SK-N-SH (cell line): ENCODE measurements around the gene MLX. TPM values are rescaled to one million over a fixed set of nuclear protein-coding genes. Genes with fewer than 3 reads are reported as not detected.
A peak's percentile ranks its signal among the peaks of the same experiment; 100 is the strongest.
"Not testable (repeated sequence)": the region's sequence is repeated elsewhere in the genome, so short reads cannot be mapped to it uniquely, and the experiment has no call there.

ENCODE experiments used
- CTCF ChIA-PET: fragments of 300-600, 350-600 bp; formaldehyde crosslinking; extraction: SDS; loops from one replicate; lab custom pipeline; 2021; lab: Yijun Ruan, JAX
- POLR2A ChIA-PET: fragments of 350-600 bp; sonication (Branson Sonifier 250); formaldehyde crosslinking; extraction: SDS; loops from one replicate; lab custom pipeline; 2020; ENCODE audit warnings: antibody characterized with exemption, inconsistent platforms; lab: Yijun Ruan, JAX
- DNase-seq: peaks from one replicate; pipeline ENCODE4 v3.0.0; 2012
- H2AFZ ChIP-seq: fragments of 200-600 bp; sonication (generic); 2 replicates; pipeline ENCODE4 v1.8.1; 2016; ENCODE audit warnings: antibody characterized with exemption, mild to moderate bottlenecking, low read depth
- H3F3A ChIP-seq: fragments of 200-600 bp; sonication (generic); replicated peaks from 2 replicates; pipeline ENCODE3; 2016; ENCODE audit warnings: antibody characterized with exemption, mild to moderate bottlenecking; ENCODE audit not compliant: insufficient read depth
- H3K27ac ChIP-seq, 2 experiments: fragments of 200-500 bp in 1 of 2; fragments of 200-600 bp in 1 of 2; sonication (Bioruptor generic) in 1 of 2; sonication (generic), shearing (Covaris generic) in 1 of 2; 2 replicates each; pipeline versions ENCODE4 v1.5.1 to v1.6.1; 2014 to 2016; ENCODE audit warnings: low read depth in 2 of 2, inconsistent platforms in 1 of 2, low read length in 1 of 2, mild to moderate bottlenecking in 1 of 2, mixed read lengths in 1 of 2
- H3K27me3 ChIP-seq: fragments of 200-600 bp; sonication (generic), shearing (Covaris generic); 2 replicates; pipeline ENCODE4 v1.6.1; 2016; ENCODE audit warnings: mixed run types; ENCODE audit not compliant: insufficient read depth
- H3K36me3 ChIP-seq, 2 experiments: fragments of 200-500 bp in 1 of 2; fragments of 200-600 bp in 1 of 2; sonication (Bioruptor generic) in 1 of 2; sonication (generic) in 1 of 2; replicated peaks in 1 of 2; 2 replicates each; pipeline versions ENCODE3 to v1.5.1; 2014 to 2016; ENCODE audit warnings: low read length in 1 of 2, mild to moderate bottlenecking in 1 of 2; ENCODE audit not compliant: insufficient read depth in 2 of 2, control insufficient read depth in 1 of 2
- H3K4me1 ChIP-seq, 2 experiments: fragments of 200-500 bp in 1 of 2; fragments of 200-600 bp in 1 of 2; sonication (Bioruptor generic) in 1 of 2; sonication (generic), shearing (Covaris generic) in 1 of 2; 2 replicates each; pipeline versions ENCODE4 v1.5.1 to v1.6.1; 2014 to 2016; ENCODE audit warnings: low read depth in 1 of 2, low read length in 1 of 2, mixed run types in 1 of 2; ENCODE audit not compliant: insufficient read depth in 2 of 2, control insufficient read depth in 1 of 2
- H3K4me2 ChIP-seq: fragments of 200-600 bp; sonication (generic), shearing (Covaris generic); 2 replicates; pipeline ENCODE4 v1.6.1; 2017; ENCODE audit warnings: mixed run types
- H3K4me3 ChIP-seq, 2 experiments: fragments of 200-500 bp in 1 of 2; fragments of 200-600 bp in 1 of 2; sonication (Bioruptor generic) in 1 of 2; sonication (generic), shearing (Covaris generic) in 1 of 2; 2 replicates each; pipeline versions ENCODE4 v1.5.1 to v1.8.1; 2014 to 2016; ENCODE audit warnings: low read depth in 2 of 2, inconsistent platforms in 1 of 2, low read length in 1 of 2, mild to moderate bottlenecking in 1 of 2, mixed read lengths in 1 of 2, moderate library complexity in 1 of 2
- H3K79me2 ChIP-seq: fragments of 200-600 bp; sonication (generic); 2 replicates; pipeline ENCODE4 v1.8.1; 2017; ENCODE audit warnings: mild to moderate bottlenecking; ENCODE audit not compliant: insufficient read depth
- H3K9ac ChIP-seq: fragments of 200-600 bp; sonication (generic); 2 replicates; pipeline ENCODE4 v1.6.1; 2017; ENCODE audit warnings: mixed run types
- H3K9me2 ChIP-seq: fragments of 200-600 bp; sonication (generic); 2 replicates; pipeline ENCODE4 v1.6.1; 2017; ENCODE audit warnings: mixed run types
- H3K9me3 ChIP-seq: fragments of 200-600 bp; sonication (generic); 2 replicates; pipeline ENCODE4 v1.6.1; 2017; ENCODE audit warnings: mixed run types, mild to moderate bottlenecking, moderate library complexity
- H4K20me1 ChIP-seq: fragments of 200-600 bp; sonication (generic); 2 replicates; pipeline ENCODE4 v1.6.1; 2017; ENCODE audit warnings: mild to moderate bottlenecking, mixed run types; ENCODE audit not compliant: insufficient read depth
- NFIC ChIP-seq: IDR thresholded peaks from 2 replicates; pipeline ENCODE4 v1.4.0; 2012; ENCODE audit warnings: borderline replicate concordance
- NRF1 ChIP-seq: IDR thresholded peaks from 2 replicates; pipeline ENCODE4 v1.6.1; 2012; ENCODE audit warnings: low read depth, mild to moderate bottlenecking, low read length
- TCF12 ChIP-seq: IDR thresholded peaks from 2 replicates; pipeline ENCODE4 v1.4.0; 2012
- USF2 ChIP-seq: fragments of 150-350 bp; IDR thresholded peaks from 2 replicates; pipeline ENCODE4 v1.6.1; 2017; ENCODE audit warnings: antibody characterized with exemption, low read length, low read depth, borderline replicate concordance
- YY1 ChIP-seq: IDR thresholded peaks from 2 replicates; pipeline ENCODE4 v1.4.0; 2012; ENCODE audit warnings: low read depth, mild to moderate bottlenecking
- WGBS: methylation state at CpG from one replicate; pipeline ENCODE4 v1.1.6; 2017; ENCODE audit warnings: low lambda C conversion rate; 5-methylcytosine and 5-hydroxymethylcytosine counted together
- polyA plus RNA-seq, 3 experiments: library from polyadenylated mRNA; depleted of rRNA; stranded (reverse); fragments of >200 nt; gene quantifications; 2 replicates each; pipeline ENCODE4 v1.2.3, GENCODE V29; 2012

MLX gene
- polyA plus RNA-seq, 1 of the 3 experiments (the other 2 are of a cell fraction) = 44.5 TPM

GRCh38 chr17:42554250-42555121 is 12.4 kb upstream of the MLX start (continued):
- TF ChIP-seq YY1 (peak; percentile 62), NRF1 (peak; percentile 55), NFIC (no peak; the same call in 1 of the 2 replicates), USF2 (no peak)

GRCh38 chr17:42555122-42555622 is 11.7 kb upstream of the MLX start:
- H3K27ac ChIP-seq = peak overlapping the region; percentile 69 to 74; a peak in 3 of 4 replicates
- ChIA-PET POLR2A (interaction anchor here (0.8 to 2.3 kb wide), 3 partner anchors 18 to 443 kb away, joined by 4 to 17 read pairs (median 4); partner anchors contain the start of genes NAGLU and PSMC3IP), CTCF (interaction anchor here (0.7 to 2.5 kb wide), 7 partner anchors 12 to 243 kb away, joined by 3 to 8 read pairs (median 4); partner anchors contain the start of gene PSMC3IP)
- H3K4me1 ChIP-seq = peaks cover 2 to 20% of the 10 kb centered on the region in 2 experiments; a peak in 1 of 4 replicates
- WGBS = 25% methylated on average over 4 of the region's 4 CpGs
- H2AFZ ChIP-seq = peak overlapping the region; percentile 72
- TF ChIP-seq TCF12 = no peak
- DNase-seq = no peak
- peak overlapping the region; percentile 79 to 89 for H3K4me3 ChIP-seq
- peak overlapping the region; percentile 97 for H3K4me2 ChIP-seq
- no peaks in the 10 kb centered on the region for H3K9me2 ChIP-seq
- H3K36me3 ChIP-seq = peaks cover 0 to 3% of the 10 kb centered on the region in 2 experiments
- H3K9ac ChIP-seq = peak overlapping the region; percentile 87
- no peaks in the 10 kb centered on the region for H3K27me3 ChIP-seq
- H3K9me3 ChIP-seq = no peaks in the 10 kb centered on the region
- H4K20me1 ChIP-seq = no peaks in the 10 kb centered on the region
- H3F3A ChIP-seq = peaks cover 14% of the 10 kb centered on the region
- peaks cover 47% of the 10 kb centered on the region for H3K79me2 ChIP-seq

GRCh38 chr17:42555961-42556617 is 10.8 kb upstream of the MLX start:
- H2AFZ ChIP-seq, H3K36me3 ChIP-seq, H3K4me3 ChIP-seq, DNase-seq, H4K20me1 ChIP-seq, H3K9me2 ChIP-seq, H3K9me3 ChIP-seq, POLR2A ChIA-PET, H3K27ac ChIP-seq, H3K27me3 ChIP-seq: not testable (repeated sequence)
- peak overlapping the region; percentile 87; the same call in 1 of the 2 replicates for H3K9ac ChIP-seq
- peaks cover 21% of the 10 kb centered on the region for H3F3A ChIP-seq
- WGBS = 68% methylated on average over 4 of the region's 5 CpGs
- peak overlapping the region; percentile 97; the same call in 1 of the 2 replicates for H3K4me2 ChIP-seq
- H3K4me1 ChIP-seq = peaks cover 2 to 20% of the 10 kb centered on the region in 2 experiments; a peak in 1 of 4 replicates
- CTCF ChIA-PET = interaction anchor here (1.1 kb wide), 1 partner anchor 30 kb away, joined by 3 read pairs; no protein-coding TSS in a partner anchor
- H3K79me2 ChIP-seq = peaks cover 49% of the 10 kb centered on the region
